PC-3 (cell line): ENCODE results near the gene GSPT1.

Experiments used
- CTCF ChIP-seq: fragments of 300-600 bp; sonication (generic); conservative IDR thresholded peaks from 2 replicates; pipeline ENCODE4 v1.5.1; 2017; ENCODE audit warnings: antibody characterized with exemption, low read depth, mild to moderate bottlenecking, low read length
- EZH2 ChIP-seq: fragments of 300-600 bp; sonication (generic); IDR thresholded peaks from one replicate; pipeline ENCODE4 v1.6.1; 2017; ENCODE audit warnings: antibody characterized with exemption, mild to moderate bottlenecking, low read length; ENCODE audit not compliant: unreplicated experiment
- EZH2phosphoT487 ChIP-seq: fragments of 300-600 bp; sonication (generic); IDR thresholded peaks from 2 replicates; pipeline ENCODE4 v1.6.1; 2018; ENCODE audit warnings: mild to moderate bottlenecking, antibody characterized with exemption, low read length, borderline replicate concordance

- TF ChIP-seq CTCF, result no peak
- no peak for TF ChIP-seq EZH2phosphoT487
- TF ChIP-seq EZH2, result no peak
These were observed 47.3 kb downstream of the GSPT1 start for GRCh38 chr16:11868412-11868980.
